WTC11 (cell line): Measurements from ENCODE around the gene TMC1.
A peak's percentile ranks its signal among the peaks of the same experiment; 100 is the strongest.

Source experiments
- CBFB ChIP-seq: sonication (generic); formaldehyde crosslinking; IDR thresholded peaks from 2 replicates; pipeline ENCODE4 v1.8.1; 2022; ENCODE audit warnings: mild to moderate bottlenecking, low read depth, missing genetic modification reagents
- CTCF ChIP-seq: fragments of 200-600 bp; IDR thresholded peaks from 2 replicates; pipeline ENCODE4 v1.8.0; 2022; ENCODE audit warnings: antibody characterized with exemption
- ELF4 ChIP-seq: sonication (generic); formaldehyde crosslinking; IDR thresholded peaks from 2 replicates; pipeline ENCODE4 v1.8.1; 2022; ENCODE audit warnings: low read depth, mild to moderate bottlenecking, moderate library complexity, missing genetic modification reagents
- ESRRA ChIP-seq: sonication (generic); formaldehyde crosslinking; IDR thresholded peaks from 2 replicates; pipeline ENCODE4 v1.8.1; 2022; ENCODE audit warnings: mild to moderate bottlenecking, missing genetic modification reagents, borderline replicate concordance
- FOXP1 ChIP-seq: sonication (generic); formaldehyde crosslinking; IDR thresholded peaks from 2 replicates; pipeline ENCODE4 v1.8.0; 2022; ENCODE audit warnings: missing genetic modification reagents, mild to moderate bottlenecking, moderate library complexity, borderline replicate concordance
- IRF2 ChIP-seq: sonication (generic); formaldehyde crosslinking; IDR thresholded peaks from 2 replicates; pipeline ENCODE4 v1.8.0; 2022; ENCODE audit warnings: low read depth, missing genetic modification reagents, borderline replicate concordance
- MLX ChIP-seq: sonication (generic); formaldehyde crosslinking; IDR thresholded peaks from 2 replicates; pipeline ENCODE4 v1.8.1; 2023; ENCODE audit warnings: mild to moderate bottlenecking, missing genetic modification reagents, moderate library complexity
- MXD4 ChIP-seq: fragments of 250-450 bp; sonication (Bioruptor Pico); IDR thresholded peaks from 2 replicates; pipeline ENCODE4 v1.8.0; 2021; ENCODE audit warnings: mild to moderate bottlenecking, moderate library complexity, borderline replicate concordance
- PRRX2 ChIP-seq: fragments of 250-450 bp; sonication (Bioruptor Pico); IDR thresholded peaks from 2 replicates; pipeline ENCODE4 v1.8.0; 2021; ENCODE audit warnings: mild to moderate bottlenecking
- SMAD3 ChIP-seq: sonication (generic); formaldehyde crosslinking; IDR thresholded peaks from 2 replicates; pipeline ENCODE4 v1.8.0; 2022; ENCODE audit warnings: missing genetic modification reagents, mild to moderate bottlenecking, borderline replicate concordance
- TEAD1 ChIP-seq: sonication (generic); formaldehyde crosslinking; IDR thresholded peaks from 2 replicates; pipeline ENCODE4 v1.8.0; 2022; ENCODE audit warnings: mild to moderate bottlenecking, missing genetic modification reagents
- USF1 ChIP-seq: sonication (generic); formaldehyde crosslinking; IDR thresholded peaks from 2 replicates; pipeline ENCODE4 v1.8.0; 2022; ENCODE audit warnings: mild to moderate bottlenecking, missing genetic modification reagents
- TF ChIP-seq, protein P1 (sequence below): sonication (generic); formaldehyde crosslinking; conservative IDR thresholded peaks from 2 replicates; pipeline ENCODE4 v1.8.1; 2022; ENCODE audit warnings: mild to moderate bottlenecking, missing genetic modification reagents
- TF ChIP-seq, protein P2 (sequence below): sonication (generic); formaldehyde crosslinking; IDR thresholded peaks from 2 replicates; pipeline ENCODE4 v1.8.1; 2022; ENCODE audit warnings: low read depth, missing genetic modification reagents, borderline replicate concordance

- TF ChIP-seq SMAD3 (no peak), CTCF (peak; percentile 39; the same call in 1 of the 2 replicates), IRF2 (CRISPR knock-in tag) (no peak), PRRX2 (CRISPR knock-in tag) (no peak), ESRRA (CRISPR knock-in tag) (no peak), ELF4 (CRISPR knock-in tag) (no peak), CBFB (CRISPR knock-in tag) (no peak), MXD4 (no peak), FOXP1 (CRISPR knock-in tag) (no peak), MLX (no peak), TEAD1 (no peak), USF1 (CRISPR knock-in tag) (no peak)
- TF ChIP-seq, protein P1, sequence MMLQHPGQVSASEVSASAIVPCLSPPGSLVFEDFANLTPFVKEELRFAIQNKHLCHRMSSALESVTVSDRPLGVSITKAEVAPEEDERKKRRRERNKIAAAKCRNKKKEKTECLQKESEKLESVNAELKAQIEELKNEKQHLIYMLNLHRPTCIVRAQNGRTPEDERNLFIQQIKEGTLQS, result no peak
- TF ChIP-seq, protein P2, sequence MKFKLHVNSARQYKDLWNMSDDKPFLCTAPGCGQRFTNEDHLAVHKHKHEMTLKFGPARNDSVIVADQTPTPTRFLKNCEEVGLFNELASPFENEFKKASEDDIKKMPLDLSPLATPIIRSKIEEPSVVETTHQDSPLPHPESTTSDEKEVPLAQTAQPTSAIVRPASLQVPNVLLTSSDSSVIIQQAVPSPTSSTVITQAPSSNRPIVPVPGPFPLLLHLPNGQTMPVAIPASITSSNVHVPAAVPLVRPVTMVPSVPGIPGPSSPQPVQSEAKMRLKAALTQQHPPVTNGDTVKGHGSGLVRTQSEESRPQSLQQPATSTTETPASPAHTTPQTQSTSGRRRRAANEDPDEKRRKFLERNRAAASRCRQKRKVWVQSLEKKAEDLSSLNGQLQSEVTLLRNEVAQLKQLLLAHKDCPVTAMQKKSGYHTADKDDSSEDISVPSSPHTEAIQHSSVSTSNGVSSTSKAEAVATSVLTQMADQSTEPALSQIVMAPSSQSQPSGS (CRISPR knock-in tag), result no peak
These were observed 286.5 kb downstream of the TMC1 start for GRCh38 chr9:72807765-72808445.
